WERI-Rb-1 (cell line): Measurements from ENCODE around the gene APCDD1.
"Not testable (repeated sequence)": the region's sequence is repeated elsewhere in the genome, so short reads cannot be mapped to it uniquely, and the experiment has no call there.

Experiments used
- DNase-seq: peaks from one replicate; pipeline ENCODE4 v3.0.0-alpha.2; 2020
- H3K27ac ChIP-seq: fragments of 250-450 bp; sonication (Bioruptor Pico); 2 replicates; pipeline ENCODE4 v1.5.1; 2020; ENCODE audit warnings: mild to moderate bottlenecking, moderate library complexity
- H3K27me3 ChIP-seq: fragments of 250-450 bp; sonication (Bioruptor Pico); 2 replicates; pipeline ENCODE4 v1.5.1; 2021; ENCODE audit warnings: mild to moderate bottlenecking, low read depth, moderate library complexity; ENCODE audit not compliant: insufficient read depth, severe bottlenecking
- H3K36me3 ChIP-seq: fragments of 250-450 bp; sonication (Bioruptor Pico); 2 replicates; pipeline ENCODE4 v1.5.1; 2020; ENCODE audit warnings: mild to moderate bottlenecking, moderate library complexity
- H3K4me3 ChIP-seq: 2 replicates; pipeline ENCODE4 v1.5.1; 2011; ENCODE audit warnings: low read depth, mild to moderate bottlenecking, control low read depth, low read length
- H3K9me3 ChIP-seq: fragments of 250-450 bp; sonication (Bioruptor Pico); 2 replicates; pipeline ENCODE4 v1.5.1; 2021; ENCODE audit warnings: mild to moderate bottlenecking, moderate library complexity; ENCODE audit not compliant: severe bottlenecking
- TF ChIP-seq, protein P1 (sequence below): IDR thresholded peaks from 2 replicates; pipeline ENCODE4 v1.5.1; 2011; ENCODE audit warnings: low read depth, mild to moderate bottlenecking, control low read depth, inconsistent platforms, low read length

Gene APCDD1

DNA sequence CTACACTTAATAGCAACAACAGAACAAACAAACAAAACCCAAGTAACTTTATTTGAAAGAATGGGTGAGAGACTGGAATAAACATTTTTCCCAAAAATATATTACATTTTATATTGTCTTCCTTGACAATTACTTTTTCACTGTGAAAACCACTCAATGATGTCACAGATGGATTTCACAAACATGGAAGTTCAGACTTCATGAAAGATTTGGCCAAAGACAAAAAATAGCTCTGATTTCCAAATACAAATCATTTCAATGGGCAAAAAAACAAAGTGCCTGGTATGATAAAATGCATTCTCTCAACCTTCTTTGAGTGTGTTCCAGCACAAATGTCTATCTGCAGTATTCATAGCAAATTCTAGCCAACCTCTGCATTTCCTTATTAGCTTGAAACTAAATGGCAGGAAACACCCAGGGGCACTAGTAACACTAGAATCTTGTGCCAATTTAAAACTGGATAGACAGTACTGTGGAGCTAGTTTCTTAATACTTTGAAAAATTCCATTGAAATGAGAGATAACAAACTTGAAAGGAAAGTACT lies 42.8 kb downstream of the APCDD1 start:
- DNase-seq: no peak
- no peak overlapping the region for H3K4me3 ChIP-seq
- no peaks in the 10 kb centered on the region for H3K9me3 ChIP-seq
- no peak overlapping the region for H3K27ac ChIP-seq
- H3K36me3 ChIP-seq: no peaks in the 10 kb centered on the region
- TF ChIP-seq, protein P1, sequence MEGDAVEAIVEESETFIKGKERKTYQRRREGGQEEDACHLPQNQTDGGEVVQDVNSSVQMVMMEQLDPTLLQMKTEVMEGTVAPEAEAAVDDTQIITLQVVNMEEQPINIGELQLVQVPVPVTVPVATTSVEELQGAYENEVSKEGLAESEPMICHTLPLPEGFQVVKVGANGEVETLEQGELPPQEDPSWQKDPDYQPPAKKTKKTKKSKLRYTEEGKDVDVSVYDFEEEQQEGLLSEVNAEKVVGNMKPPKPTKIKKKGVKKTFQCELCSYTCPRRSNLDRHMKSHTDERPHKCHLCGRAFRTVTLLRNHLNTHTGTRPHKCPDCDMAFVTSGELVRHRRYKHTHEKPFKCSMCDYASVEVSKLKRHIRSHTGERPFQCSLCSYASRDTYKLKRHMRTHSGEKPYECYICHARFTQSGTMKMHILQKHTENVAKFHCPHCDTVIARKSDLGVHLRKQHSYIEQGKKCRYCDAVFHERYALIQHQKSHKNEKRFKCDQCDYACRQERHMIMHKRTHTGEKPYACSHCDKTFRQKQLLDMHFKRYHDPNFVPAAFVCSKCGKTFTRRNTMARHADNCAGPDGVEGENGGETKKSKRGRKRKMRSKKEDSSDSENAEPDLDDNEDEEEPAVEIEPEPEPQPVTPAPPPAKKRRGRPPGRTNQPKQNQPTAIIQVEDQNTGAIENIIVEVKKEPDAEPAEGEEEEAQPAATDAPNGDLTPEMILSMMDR: no peak
- H3K27me3 ChIP-seq: no peaks in the 10 kb centered on the region

DNA sequence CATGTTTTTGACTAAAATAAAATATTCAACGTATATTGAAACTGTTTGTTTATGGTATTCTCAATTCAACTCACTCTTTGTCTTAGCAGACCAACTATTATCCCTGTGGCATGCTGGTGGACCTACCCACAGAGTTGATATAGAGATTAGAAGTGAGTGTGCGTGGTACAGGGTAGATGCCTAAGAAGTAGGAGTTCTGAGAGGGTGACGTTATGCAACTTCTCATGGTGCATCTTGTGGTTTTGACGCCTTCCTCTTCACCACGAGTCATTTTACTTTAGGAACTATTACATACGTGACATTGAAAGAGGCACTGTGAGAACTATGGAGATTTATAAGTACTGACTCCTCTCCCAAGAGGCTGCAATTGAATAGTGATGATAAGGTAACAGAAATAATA lies 44.8 kb downstream of the APCDD1 start:
- Histone ChIP-seq H3K36me3 (no peaks in the 10 kb centered on the region), H3K9me3 (no peaks in the 10 kb centered on the region), H3K27ac (no peak overlapping the region), H3K27me3 (no peaks in the 10 kb centered on the region), H3K4me3 (no peak overlapping the region)
- TF ChIP-seq, protein P1: no peak
- DNase-seq: no peak

DNA sequence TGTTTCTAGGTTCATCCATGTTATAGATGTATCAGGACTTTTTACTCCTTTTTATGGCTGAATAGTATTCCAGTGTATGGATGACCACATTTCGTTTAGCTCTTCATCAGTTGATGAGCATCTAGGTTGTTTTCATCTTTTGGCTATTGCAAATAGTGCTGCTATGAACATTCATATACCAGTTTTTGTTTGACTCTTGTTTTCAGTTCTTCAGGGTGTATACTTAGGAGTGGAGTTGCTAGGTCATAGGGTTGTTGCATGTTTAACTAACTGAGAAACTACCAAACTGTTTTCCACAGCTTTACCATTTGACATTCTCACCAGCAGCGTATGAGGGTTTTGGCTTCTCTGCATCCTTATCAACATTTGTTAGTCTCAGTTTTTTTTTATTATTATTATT lies 45.6 kb downstream of the APCDD1 start:
- H3K27ac ChIP-seq: no peak overlapping the region
- no peak overlapping the region for H3K4me3 ChIP-seq
- no peaks in the 10 kb centered on the region for H3K9me3 ChIP-seq
- no peaks in the 10 kb centered on the region for H3K27me3 ChIP-seq
- H3K36me3 ChIP-seq: no peaks in the 10 kb centered on the region
- TF ChIP-seq, protein P1: no peak
- no peak for DNase-seq

DNA sequence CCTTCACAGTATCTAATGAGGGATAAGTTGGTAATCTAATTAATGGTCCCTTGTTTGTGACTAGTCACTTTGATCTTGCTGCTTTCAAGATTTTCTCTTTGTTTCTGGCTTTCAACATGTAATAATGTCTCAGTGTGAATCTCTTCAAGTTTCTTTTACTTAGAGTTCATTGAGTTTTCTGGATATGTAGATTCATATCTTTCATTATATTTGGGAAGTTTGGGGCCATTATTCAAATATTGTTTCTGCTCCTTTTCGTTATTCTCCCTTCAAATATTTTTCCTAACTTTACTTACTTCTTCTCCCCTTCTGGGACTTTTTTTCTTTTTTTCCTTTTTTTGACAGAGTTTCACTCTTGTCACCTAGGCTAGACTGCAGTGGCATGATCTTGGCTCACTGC lies 50.3 kb downstream of the APCDD1 start:
- no peaks in the 10 kb centered on the region for H3K27me3 ChIP-seq
- DNase-seq: no peak
- TF ChIP-seq, protein P1: no peak
- no peak overlapping the region for H3K27ac ChIP-seq
- H3K4me3 ChIP-seq: no peak overlapping the region
- peaks cover 5% of the 10 kb centered on the region for H3K9me3 ChIP-seq
- H3K36me3 ChIP-seq: no peaks in the 10 kb centered on the region

DNA sequence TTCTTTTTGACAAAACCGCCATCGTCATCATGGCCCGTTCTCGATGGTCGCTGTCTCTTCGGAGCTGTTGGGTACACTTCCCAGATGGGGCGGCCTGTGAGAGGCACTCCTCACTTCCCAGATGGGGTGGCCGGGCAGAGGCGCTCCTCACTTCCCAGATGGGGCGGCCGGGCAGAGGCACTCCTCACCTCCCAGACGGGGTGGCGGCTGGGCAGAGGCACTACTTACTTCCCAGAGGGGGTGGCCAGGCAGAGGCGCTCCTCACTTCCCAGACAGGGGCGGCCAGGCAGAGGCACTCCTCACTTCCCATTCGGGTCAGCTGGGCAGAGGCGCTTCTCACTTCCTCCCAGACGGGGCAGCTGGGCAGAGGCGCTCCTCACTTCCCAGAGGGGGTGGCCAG lies 51.5 kb downstream of the APCDD1 start:
- not testable (repeated sequence) for H3K9me3 ChIP-seq, H3K4me3 ChIP-seq, H3K36me3 ChIP-seq, H3K27ac ChIP-seq, H3K27me3 ChIP-seq, DNase-seq

DNA sequence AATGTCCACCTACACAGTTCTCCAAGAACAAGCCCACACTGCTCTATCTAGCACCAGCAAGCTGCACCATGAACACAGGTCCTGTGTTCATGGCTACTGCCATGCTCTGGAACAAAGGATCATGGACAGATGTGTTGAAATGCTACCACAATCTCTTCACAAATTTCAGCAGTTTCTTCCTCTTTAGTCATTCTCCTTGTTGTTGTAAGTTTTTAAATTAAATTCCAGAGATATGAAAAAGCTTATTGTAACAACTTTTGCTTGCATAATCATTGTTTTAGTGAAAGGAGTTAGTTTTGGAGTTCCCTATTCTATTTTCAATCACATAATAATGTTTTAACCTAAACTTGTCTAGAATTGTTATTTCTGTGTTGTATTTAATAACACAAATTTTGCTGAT lies 54.2 kb downstream of the APCDD1 start:
- no peak overlapping the region for H3K27ac ChIP-seq

More for the DNA sequence above, 54.2 kb downstream of the APCDD1 start:
- no peaks in the 10 kb centered on the region for H3K27me3 ChIP-seq
- peaks cover 5% of the 10 kb centered on the region for H3K9me3 ChIP-seq
- DNase-seq: no peak
- no peak overlapping the region for H3K4me3 ChIP-seq
- H3K36me3 ChIP-seq: no peaks in the 10 kb centered on the region
- TF ChIP-seq, protein P1: no peak
